Sigmoid colon (tissue), 7 donors: ENCODE data around the gene PGA4. TPM values are rescaled to one million over a fixed set of nuclear protein-coding genes. Genes with fewer than 3 reads are reported as not detected.

Source experiments
- DNase-seq: peaks from one replicate; pipeline ENCODE4 v3.0.0-alpha.2; 2019
- H3K27ac ChIP-seq, 4 donors: fragments of 200-600 bp; sonication (generic); one replicate each; pipeline ENCODE4 v1.5.1; 2016 to 2019; ENCODE audit warnings: mild to moderate bottlenecking in 1 of 4
- H3K27me3 ChIP-seq, 3 donors: fragments of 200-600 bp; sonication (generic); one replicate each; pipeline ENCODE4 v1.5.1; 2019; ENCODE audit warnings: mild to moderate bottlenecking in 1 of 3
- H3K36me3 ChIP-seq, 4 donors: fragments of 200-600 bp; sonication (generic); one replicate each; pipeline ENCODE4 v1.5.1; 2016 to 2019
- H3K4me1 ChIP-seq, 4 donors: fragments of 200-600 bp; sonication (generic); one replicate each; pipeline ENCODE4 v1.5.1; 2017 to 2019
- H3K4me3 ChIP-seq, 4 donors: fragments of 200-600 bp; sonication (generic); one replicate each; pipeline ENCODE4 v1.5.1; 2017 to 2019; ENCODE audit warnings: mild to moderate bottlenecking in 2 of 4, moderate library complexity in 1 of 4
- H3K9me3 ChIP-seq, 4 donors: fragments of 200-600 bp in 3 of 4; sonication (generic) in 3 of 4; one replicate each; pipeline versions ENCODE4 v1.5.1 to v1.6.1; 2013 to 2019
- EP300 ChIP-seq, 4 donors: sonication (generic); formaldehyde crosslinking; IDR thresholded peaks; one replicate each; pipeline ENCODE4 v1.6.1; 2017; ENCODE audit warnings: antibody characterized with exemption in 4 of 4
- POLR2A ChIP-seq, 2 donors: fragments of 450-650 bp; IDR thresholded peaks; one replicate each; pipeline ENCODE4 v1.6.1; 2016; ENCODE audit warnings: antibody characterized with exemption in 2 of 2, mild to moderate bottlenecking in 2 of 2, moderate library complexity in 2 of 2
- POLR2AphosphoS5 ChIP-seq, 4 donors: sonication (generic); formaldehyde crosslinking; IDR thresholded peaks; one replicate each; pipeline ENCODE4 v1.6.1; 2017; ENCODE audit warnings: antibody characterized with exemption in 4 of 4
- whole genome bisulfite sequencing, 2 donors: extraction: QIAGEN DNeasy Blood & Tissue Kit; methylation state at CpG; one replicate each; pipeline ENCODE4 v1.1.7; 2013; 5-methylcytosine and 5-hydroxymethylcytosine counted together
- intact Hi-C: fragments of 100-400 bp; cut with DNase I; formaldehyde crosslinking; loops from one replicate; pipeline ENCODE4 v1.15.1; 2023
- polyA plus RNA-seq, 3 donors: library from polyadenylated mRNA; stranded (reverse); fragments of 200-250 nt; gene quantifications; one replicate each; pipeline ENCODE4 v1.2.3, GENCODE V29; 2013
- total RNA-seq, 4 donors: library from RNA; depleted of rRNA; stranded (reverse); fragments of >200 nt; gene quantifications; one replicate each; pipeline ENCODE4 v1.1.0, GENCODE V29; 2016
- TF ChIP-seq, protein P1 (sequence below), 4 experiments: fragments of 450-650 bp in 3 of 4; fragments of 200-600 bp in 1 of 4; IDR thresholded peaks; one replicate each; pipeline ENCODE4 v1.5.1; 2016 to 2019; ENCODE audit warnings: antibody characterized with exemption in 4 of 4, mild to moderate bottlenecking in 3 of 4, moderate library complexity in 2 of 4
- donor health status: healthy with polysubstance abuse.
- donor health status: Bipolar disorder and iron deficiency.
- donor health status: healthy.

The PGA4 gene
- total and polyA plus RNA-seq, 7 donors, result 0.26 to 27.6 (median 4.3) TPM; not detected in 2

DNA sequence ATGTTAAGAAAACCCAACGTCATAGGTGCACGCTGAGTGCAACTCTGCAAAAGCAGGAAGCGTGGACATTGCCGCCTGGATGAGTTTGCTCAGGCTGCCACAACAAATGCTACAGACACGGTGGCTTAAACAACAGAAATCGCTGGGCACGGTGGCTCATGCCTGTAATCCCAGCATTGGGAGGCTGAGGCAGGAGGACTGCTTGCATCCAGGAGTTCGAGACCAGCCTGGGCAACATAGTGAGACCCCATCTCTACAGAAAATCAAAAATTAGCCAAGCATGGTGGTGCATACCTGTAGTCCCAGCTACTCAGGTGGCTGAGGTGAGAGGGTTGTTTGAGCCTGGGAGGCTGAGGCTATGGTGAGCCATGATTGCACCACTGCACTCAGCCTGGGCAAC is 32.2 kb upstream of the PGA4 start:
- Histone ChIP-seq H3K27ac (no peak overlapping the region), H3K36me3 (no peaks in the 10 kb centered on the region), H3K4me3 (no peak overlapping the region), H3K9me3 (no peaks in the 10 kb centered on the region), H3K27me3 (no peaks in the 10 kb centered on the region), H3K4me1 (no peaks in the 10 kb centered on the region)
- WGBS, 2 donors, result 78 to 81% methylated on average over 8 of the region's 8 CpGs
- no peak for TF ChIP-seq POLR2A (IDR thresholded peaks at IDR 0.05)
- TF ChIP-seq, protein P1, sequence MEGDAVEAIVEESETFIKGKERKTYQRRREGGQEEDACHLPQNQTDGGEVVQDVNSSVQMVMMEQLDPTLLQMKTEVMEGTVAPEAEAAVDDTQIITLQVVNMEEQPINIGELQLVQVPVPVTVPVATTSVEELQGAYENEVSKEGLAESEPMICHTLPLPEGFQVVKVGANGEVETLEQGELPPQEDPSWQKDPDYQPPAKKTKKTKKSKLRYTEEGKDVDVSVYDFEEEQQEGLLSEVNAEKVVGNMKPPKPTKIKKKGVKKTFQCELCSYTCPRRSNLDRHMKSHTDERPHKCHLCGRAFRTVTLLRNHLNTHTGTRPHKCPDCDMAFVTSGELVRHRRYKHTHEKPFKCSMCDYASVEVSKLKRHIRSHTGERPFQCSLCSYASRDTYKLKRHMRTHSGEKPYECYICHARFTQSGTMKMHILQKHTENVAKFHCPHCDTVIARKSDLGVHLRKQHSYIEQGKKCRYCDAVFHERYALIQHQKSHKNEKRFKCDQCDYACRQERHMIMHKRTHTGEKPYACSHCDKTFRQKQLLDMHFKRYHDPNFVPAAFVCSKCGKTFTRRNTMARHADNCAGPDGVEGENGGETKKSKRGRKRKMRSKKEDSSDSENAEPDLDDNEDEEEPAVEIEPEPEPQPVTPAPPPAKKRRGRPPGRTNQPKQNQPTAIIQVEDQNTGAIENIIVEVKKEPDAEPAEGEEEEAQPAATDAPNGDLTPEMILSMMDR (IDR thresholded peaks at IDR 0.05), result no peak
- no peak for TF ChIP-seq POLR2AphosphoS5 (IDR thresholded peaks at IDR 0.05)
- no peak for TF ChIP-seq EP300 (IDR thresholded peaks at IDR 0.05)
- DNase-seq, result no peak
- intact Hi-C loops, result no loop called here

DNA sequence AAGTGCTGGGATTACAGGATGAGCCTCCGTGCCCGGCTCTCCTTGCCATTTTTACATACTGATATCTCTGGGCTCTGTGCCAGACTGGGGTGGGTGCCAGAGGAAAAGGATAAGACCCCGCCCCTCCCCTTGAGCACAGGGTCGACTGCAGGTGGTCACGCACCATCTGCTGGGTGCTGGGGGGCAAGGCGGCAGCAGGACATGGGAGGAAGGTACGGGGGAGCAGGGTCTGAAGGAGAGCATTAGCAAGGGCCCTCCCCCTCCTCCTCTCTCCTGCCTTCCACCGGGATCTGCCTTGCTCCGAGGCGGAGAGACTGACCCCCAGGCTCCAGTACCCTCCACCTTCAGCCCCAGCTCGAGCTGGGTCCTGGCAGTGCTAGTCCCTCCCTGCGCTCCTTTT is 28.6 kb upstream of the PGA4 start:
- Histone ChIP-seq H3K27me3 (no peaks in the 10 kb centered on the region), H3K36me3 (no peaks in the 10 kb centered on the region), H3K4me1 (no peaks in the 10 kb centered on the region), H3K27ac (no peak overlapping the region), H3K9me3 (peaks cover 0 to 3% (median 0%) of the 10 kb centered on the region in 4 donors), H3K4me3 (no peak overlapping the region)
- WGBS, 2 donors, result 37 to 59% methylated on average over 12 of the region's 12 CpGs
- intact Hi-C loops, result no loop called here
- TF ChIP-seq POLR2AphosphoS5 (IDR thresholded peaks at IDR 0.05) (no peak), EP300 (IDR thresholded peaks at IDR 0.05) (no peak), POLR2A (IDR thresholded peaks at IDR 0.05) (no peak)
- TF ChIP-seq, protein P1 (IDR thresholded peaks at IDR 0.05), result no peak
- no peak for DNase-seq

DNA sequence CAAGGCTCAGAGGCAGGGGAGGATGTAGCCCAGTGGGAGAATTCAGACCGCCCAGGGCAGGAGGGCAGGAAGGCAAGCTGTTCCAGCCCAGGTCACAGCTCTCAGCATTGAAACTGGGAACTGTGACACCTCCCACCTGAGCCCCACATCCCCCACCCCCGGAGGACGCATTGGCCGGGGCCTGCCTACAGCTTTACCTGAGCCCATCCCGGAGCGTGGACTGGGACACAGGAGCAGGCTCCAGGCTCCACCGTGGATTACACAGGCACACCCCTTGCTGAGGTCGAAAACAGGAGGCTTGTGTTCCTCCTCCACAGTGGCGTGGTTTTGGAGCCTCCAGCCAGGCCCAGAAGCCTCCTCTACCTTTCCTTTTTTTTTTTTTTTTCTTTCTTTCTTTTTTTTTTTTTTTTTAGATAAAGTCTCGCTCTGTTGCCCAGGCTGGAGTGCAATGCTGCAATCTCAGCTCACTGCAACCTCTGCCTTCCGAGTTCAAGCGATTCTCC is 27.9 kb upstream of the PGA4 start:
- Histone ChIP-seq H3K4me1 (no peaks in the 10 kb centered on the region), H3K27ac (no peak overlapping the region), H3K27me3 (no peaks in the 10 kb centered on the region), H3K4me3 (no peak overlapping the region), H3K36me3 (no peaks in the 10 kb centered on the region), H3K9me3 (peaks cover 0 to 4% (median 2%) of the 10 kb centered on the region in 4 donors)
- DNase-seq, result peak; percentile 41
- WGBS, 2 donors, result 77 to 80% methylated on average over 12 of the region's 12 CpGs
- TF ChIP-seq EP300 (IDR thresholded peaks at IDR 0.05) (no peak), POLR2AphosphoS5 (IDR thresholded peaks at IDR 0.05) (no peak), POLR2A (IDR thresholded peaks at IDR 0.05) (no peak)
- TF ChIP-seq, protein P1 (IDR thresholded peaks at IDR 0.05), result no peak
- intact Hi-C loops, result no loop called here

DNA sequence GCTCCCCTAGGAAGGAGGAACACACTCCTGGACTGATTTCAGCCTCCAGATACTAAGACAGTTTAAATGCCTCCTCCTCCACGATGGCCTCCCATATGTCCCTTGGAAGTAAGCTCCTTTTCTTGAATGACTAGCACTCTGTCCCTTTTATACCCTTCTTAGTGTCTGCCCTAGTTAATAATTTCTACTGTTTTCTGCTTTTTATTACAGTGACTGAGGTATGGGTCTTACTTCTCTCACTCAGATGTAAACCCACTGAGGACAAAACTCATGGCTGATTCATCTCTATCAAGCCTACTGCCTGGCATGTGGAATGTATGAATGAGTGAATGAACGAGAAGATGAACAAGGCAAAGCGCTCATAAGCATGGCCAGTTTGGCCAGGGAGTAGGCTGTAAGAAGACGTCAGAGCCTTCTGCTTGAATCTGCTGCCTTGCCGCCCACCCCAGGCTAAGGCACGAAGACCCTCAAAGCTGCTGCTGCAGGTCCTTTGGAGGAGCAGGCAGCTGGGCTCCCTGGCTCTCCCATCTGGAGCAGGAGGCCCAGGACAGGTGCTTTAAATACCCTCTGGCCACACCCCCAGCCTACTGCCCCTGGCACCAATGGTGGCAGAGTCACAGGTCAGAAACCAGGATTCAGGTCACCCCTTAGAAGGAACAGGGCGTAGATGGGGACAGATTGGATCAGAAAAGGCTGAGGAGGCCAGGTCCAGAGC is 27.0 kb upstream of the PGA4 start:
- WGBS, 2 donors, result 73 to 78% methylated on average over 7 of the region's 7 CpGs
- DNase-seq, result peak; percentile 24
- intact Hi-C loops, result no loop called here
- Histone ChIP-seq H3K27me3 (no peaks in the 10 kb centered on the region), H3K27ac (no peak overlapping the region), H3K4me3 (no peak overlapping the region), H3K4me1 (no peaks in the 10 kb centered on the region), H3K36me3 (no peaks in the 10 kb centered on the region), H3K9me3 (peaks cover 0 to 4% (median 2%) of the 10 kb centered on the region in 4 donors)
- TF ChIP-seq, protein P1 (IDR thresholded peaks at IDR 0.05), result no peak
- TF ChIP-seq POLR2A (IDR thresholded peaks at IDR 0.05) (no peak), POLR2AphosphoS5 (IDR thresholded peaks at IDR 0.05) (no peak), EP300 (IDR thresholded peaks at IDR 0.05) (no peak)
